Calu3 (cell line): ENCODE results near the gene CASP3. TPM values are rescaled to one million over a fixed set of nuclear protein-coding genes. Genes with fewer than 3 reads are reported as not detected.

ENCODE experiments used
- BruUV-seq: library from RNA; stranded (reverse); fragments of 400-500 nt; replicated peaks from 2 replicates; lab custom pipeline; 2021; lab: Mats Ljungman, UMichigan
- CTCF ChIA-PET: fragments of 300-600 bp; sonication (Branson Sonifier 250); formaldehyde crosslinking; loops from one replicate; lab custom pipeline; 2022; ENCODE audit warnings: antibody characterized with exemption; lab: Charles Lee
- DNase-seq: peaks from one replicate; pipeline ENCODE4 v3.0.0; 2022
- H3K27ac Mint-ChIP-seq: one replicate; pipeline ENCODE4 v1.8.0; 2022; ENCODE audit warnings: mixed read lengths; ENCODE audit not compliant: unreplicated experiment
- H3K27me3 Mint-ChIP-seq: one replicate; pipeline ENCODE4 v1.8.0; 2022; ENCODE audit warnings: mixed read lengths; ENCODE audit not compliant: unreplicated experiment
- H3K36me3 Mint-ChIP-seq: one replicate; pipeline ENCODE4 v1.8.0; 2022; ENCODE audit warnings: mild to moderate bottlenecking, moderate library complexity, mixed read lengths; ENCODE audit not compliant: insufficient read depth, unreplicated experiment
- H3K4me1 Mint-ChIP-seq: one replicate; pipeline ENCODE4 v1.8.0; 2022; ENCODE audit warnings: mild to moderate bottlenecking, low read depth, mixed read lengths; ENCODE audit not compliant: unreplicated experiment
- H3K4me3 Mint-ChIP-seq: one replicate; pipeline ENCODE4 v1.8.0; 2022; ENCODE audit warnings: mild to moderate bottlenecking, low read depth, moderate library complexity, mixed read lengths; ENCODE audit not compliant: unreplicated experiment
- H3K9me3 Mint-ChIP-seq: one replicate; pipeline ENCODE4 v1.8.0; 2022; ENCODE audit warnings: low read depth, mixed read lengths; ENCODE audit not compliant: unreplicated experiment
- intact Hi-C: fragments of 100-400 bp; cut with micrococcal nuclease; formaldehyde crosslinking; loops from one replicate; pipeline ENCODE4 v1.10.0; 2022; ENCODE audit not compliant: unreplicated experiment
- total RNA-seq: library from RNA; stranded (reverse); gene quantifications from 2 replicates; pipeline ENCODE4 v1.2.3, GENCODE V29; 2022
- TF ChIP-seq, protein P1 (sequence below): fragments of 200-600 bp; IDR thresholded peaks from one replicate; pipeline ENCODE4 v1.8.0; 2022; ENCODE audit warnings: antibody characterized with exemption; ENCODE audit not compliant: unreplicated experiment

Gene CASP3
- total RNA-seq, 1 experiment from 2014 or later, result 22.2 TPM

- no peaks in the 10 kb centered on the region for H3K9me3 Mint-ChIP-seq
- H3K27me3 Mint-ChIP-seq, result no peaks in the 10 kb centered on the region
- DNase-seq, result no peak
- BruUV-seq, result no TSS peak
- TF ChIP-seq, protein P1, sequence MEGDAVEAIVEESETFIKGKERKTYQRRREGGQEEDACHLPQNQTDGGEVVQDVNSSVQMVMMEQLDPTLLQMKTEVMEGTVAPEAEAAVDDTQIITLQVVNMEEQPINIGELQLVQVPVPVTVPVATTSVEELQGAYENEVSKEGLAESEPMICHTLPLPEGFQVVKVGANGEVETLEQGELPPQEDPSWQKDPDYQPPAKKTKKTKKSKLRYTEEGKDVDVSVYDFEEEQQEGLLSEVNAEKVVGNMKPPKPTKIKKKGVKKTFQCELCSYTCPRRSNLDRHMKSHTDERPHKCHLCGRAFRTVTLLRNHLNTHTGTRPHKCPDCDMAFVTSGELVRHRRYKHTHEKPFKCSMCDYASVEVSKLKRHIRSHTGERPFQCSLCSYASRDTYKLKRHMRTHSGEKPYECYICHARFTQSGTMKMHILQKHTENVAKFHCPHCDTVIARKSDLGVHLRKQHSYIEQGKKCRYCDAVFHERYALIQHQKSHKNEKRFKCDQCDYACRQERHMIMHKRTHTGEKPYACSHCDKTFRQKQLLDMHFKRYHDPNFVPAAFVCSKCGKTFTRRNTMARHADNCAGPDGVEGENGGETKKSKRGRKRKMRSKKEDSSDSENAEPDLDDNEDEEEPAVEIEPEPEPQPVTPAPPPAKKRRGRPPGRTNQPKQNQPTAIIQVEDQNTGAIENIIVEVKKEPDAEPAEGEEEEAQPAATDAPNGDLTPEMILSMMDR, result no peak
- peaks cover 29% of the 10 kb centered on the region for H3K36me3 Mint-ChIP-seq
- CTCF ChIA-PET, result no interaction called here
- intact Hi-C loops, result loop anchor here (5.0 kb wide), 1 partner anchor 379 kb away; no protein-coding TSS in a partner anchor
- peak overlapping the region; percentile 28 for H3K4me3 Mint-ChIP-seq
- peaks cover 19% of the 10 kb centered on the region for H3K4me1 Mint-ChIP-seq
- no peak overlapping the region for H3K27ac Mint-ChIP-seq
Measured at GRCh38 chr4:184645904-184646610, 3.2 kb downstream of the CASP3 start.

DNA sequence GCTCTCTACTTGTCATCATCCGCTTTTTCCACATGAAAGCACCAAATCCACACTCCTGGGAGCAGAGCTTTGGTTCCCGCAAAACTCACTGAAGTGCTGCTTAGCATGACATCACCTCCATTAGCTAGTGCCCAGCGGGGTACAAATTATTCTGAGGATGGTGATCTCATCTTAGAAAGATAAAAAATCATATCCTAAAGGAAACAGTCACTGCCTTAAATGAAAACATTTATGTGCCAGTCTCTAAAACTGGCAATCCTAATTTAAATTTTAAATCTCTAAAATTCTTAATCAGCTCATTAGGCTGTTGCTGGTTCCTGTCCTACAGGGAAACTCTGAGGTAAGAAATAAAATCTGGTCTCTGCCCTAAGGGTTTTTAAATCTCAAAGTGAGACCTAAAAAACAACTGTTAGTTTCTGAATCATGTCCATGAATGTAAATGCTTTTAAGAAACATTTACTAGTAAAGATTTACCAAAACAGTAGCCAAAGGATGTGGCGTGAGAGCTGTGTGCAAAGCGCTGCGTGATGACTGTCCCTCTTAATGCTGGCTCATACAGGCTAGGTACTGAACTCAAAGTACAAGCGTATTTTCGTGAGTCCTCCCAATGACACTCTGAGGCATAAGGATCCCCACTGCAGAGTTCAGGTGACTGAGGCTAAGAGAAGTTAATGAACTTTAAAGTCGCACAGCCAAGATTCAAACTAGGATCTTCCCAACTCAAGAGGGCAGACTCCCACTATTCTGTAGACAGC lies 4.5 kb downstream of the CASP3 start:
- H3K4me3 Mint-ChIP-seq, result no peak overlapping the region

GRCh38 chr4:184643731-184644130 lies 5.5 kb downstream of the CASP3 start:
- Mint-ChIP-seq H3K36me3 (peaks cover 22% of the 10 kb centered on the region), H3K27ac (no peak overlapping the region), H3K4me1 (peaks cover 10% of the 10 kb centered on the region), H3K27me3 (no peaks in the 10 kb centered on the region), H3K9me3 (no peaks in the 10 kb centered on the region), H3K4me3 (no peak overlapping the region)
- BruUV-seq, result no TSS peak
- intact Hi-C loops, result no loop called here
- TF ChIP-seq, protein P1, result no peak
- DNase-seq, result no peak
- CTCF ChIA-PET, result no interaction called here

More for the DNA sequence above, 4.5 kb downstream of the CASP3 start:
- Mint-ChIP-seq H3K27ac (no peak overlapping the region), H3K27me3 (no peaks in the 10 kb centered on the region), H3K4me1 (peaks cover 11% of the 10 kb centered on the region), H3K36me3 (peaks cover 28% of the 10 kb centered on the region), H3K9me3 (no peaks in the 10 kb centered on the region)
- intact Hi-C loops, result loop anchor here (5.0 kb wide), 1 partner anchor 377 kb away; no protein-coding TSS in a partner anchor
- no peak for DNase-seq
- CTCF ChIA-PET, result no interaction called here
- no TSS peak for BruUV-seq
- TF ChIP-seq, protein P1, result no peak

DNA sequence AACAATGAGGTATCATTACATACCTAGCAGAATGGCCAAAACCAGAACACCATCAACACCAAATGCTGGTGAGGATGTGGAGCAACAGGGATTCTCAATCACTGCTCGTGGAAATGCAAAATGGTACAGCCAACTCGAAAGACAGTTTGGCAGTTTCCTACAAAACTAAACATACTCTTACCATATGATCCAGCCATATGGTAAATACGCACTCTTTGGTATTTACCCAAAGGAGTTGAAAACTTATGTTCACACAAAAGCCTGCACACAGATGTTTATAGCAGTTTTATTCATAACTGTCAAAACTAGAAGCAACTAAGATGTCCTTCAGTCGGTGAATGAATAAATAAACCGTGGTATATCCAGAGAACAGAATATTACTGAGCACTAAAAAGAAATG lies 7.8 kb downstream of the CASP3 start:
- no peaks in the 10 kb centered on the region for H3K27me3 Mint-ChIP-seq
- DNase-seq, result no peak
- H3K27ac Mint-ChIP-seq, result no peak overlapping the region
- CTCF ChIA-PET, result no interaction called here
- H3K36me3 Mint-ChIP-seq, result peaks cover 16% of the 10 kb centered on the region
- no TSS peak for BruUV-seq
- TF ChIP-seq, protein P1, result no peak
- no peak overlapping the region for H3K4me3 Mint-ChIP-seq
- peaks cover 6% of the 10 kb centered on the region for H3K4me1 Mint-ChIP-seq
- H3K9me3 Mint-ChIP-seq, result no peaks in the 10 kb centered on the region
- intact Hi-C loops, result no loop called here
